Central memory CD4-positive, alpha-beta T cell (primary cell): ENCODE data around the gene OLR1.
A peak's percentile ranks its signal among the peaks of the same experiment; 100 is the strongest.
"Not testable (repeated sequence)": the region's sequence is repeated elsewhere in the genome, so short reads cannot be mapped to it uniquely, and the experiment has no call there.

Source experiments
- DNase-seq: peaks from one replicate; pipeline ENCODE4 v3.0.0; 2022

The OLR1 gene

GRCh38 chr12:10190558-10191388 lies 18.8 kb upstream of the OLR1 start:
- DNase-seq = peak; percentile 47

- no peak for DNase-seq
Measured at GRCh38 chr12:10189653-10190052, 17.7 kb upstream of the OLR1 start.

GRCh38 chr12:10186958-10187357 lies 15.0 kb upstream of the OLR1 start:
- DNase-seq = not testable (repeated sequence)

- no peak for DNase-seq
Measured at GRCh38 chr12:10186299-10186698, 14.4 kb upstream of the OLR1 start.

GRCh38 chr12:10184261-10184843 lies 12.4 kb upstream of the OLR1 start:
- DNase-seq = no peak

- DNase-seq = no peak
Measured at GRCh38 chr12:10182354-10183049, 10.6 kb upstream of the OLR1 start.

GRCh38 chr12:10179776-10180181 lies 7.8 kb upstream of the OLR1 start:
- DNase-seq = no peak

- DNase-seq = no peak
Measured at GRCh38 chr12:10178821-10179220, 6.9 kb upstream of the OLR1 start, which contains the start of gene TMEM52B. TMEM52B (plus strand) TSS chr12:10179032; CDS start chr12:10179575, 543 bp downstream.

- DNase-seq = no peak
Measured at GRCh38 chr12:10175846-10176636, 4.1 kb upstream of the OLR1 start.

- no peak for DNase-seq
Measured at GRCh38 chr12:10174986-10175614, 3.2 kb upstream of the OLR1 start.

- DNase-seq = no peak
Measured at GRCh38 chr12:10170216-10170615, 1.7 kb downstream of the OLR1 start.

- DNase-seq = no peak
Measured at GRCh38 chr12:10169104-10169503, 2.8 kb downstream of the OLR1 start.

GRCh38 chr12:10167599-10167998 lies 4.3 kb downstream of the OLR1 start:
- DNase-seq = no peak

- DNase-seq = no peak
Measured at GRCh38 chr12:10165421-10165820, 6.5 kb downstream of the OLR1 start.

GRCh38 chr12:10163084-10163483 lies 8.8 kb downstream of the OLR1 start:
- DNase-seq = no peak

GRCh38 chr12:10160617-10161385 lies 11.1 kb downstream of the OLR1 start:
- no peak for DNase-seq

- no peak for DNase-seq
Measured at GRCh38 chr12:10159280-10159679, 12.7 kb downstream of the OLR1 start.

- DNase-seq = no peak
Measured at GRCh38 chr12:10158406-10158805, 13.5 kb downstream of the OLR1 start.

GRCh38 chr12:10155966-10156365 lies 16.0 kb downstream of the OLR1 start:
- DNase-seq = no peak

- DNase-seq = no peak
Measured at GRCh38 chr12:10154145-10154496, 17.8 kb downstream of the OLR1 start.

GRCh38 chr12:10153271-10154144 lies 18.4 kb downstream of the OLR1 start:
- peak; percentile 50 for DNase-seq
